GM12878 (cell line): ENCODE results near the gene FERMT3. TPM values are rescaled to one million over a fixed set of nuclear protein-coding genes. Genes with fewer than 3 reads are reported as not detected.
"Not testable (repeated sequence)": the region's sequence is repeated elsewhere in the genome, so short reads cannot be mapped to it uniquely, and the experiment has no call there.

ENCODE experiments used
- ATAC-seq: fragments of 200-7000 bp; cut with Tn5 transposase; 3 replicates; pipeline ENCODE4 v1.9.1; 2020; ENCODE audit warnings: mild to moderate bottlenecking, moderate library complexity
- BruUV-seq: library from RNA; stranded (reverse); fragments of 400-500 nt; replicated peaks from 2 replicates; lab custom pipeline; 2021; lab: Mats Ljungman, UMichigan
- CTCF ChIA-PET: fragments of 300-600 bp; sonication (Branson Sonifier 250); formaldehyde crosslinking; extraction: SDS; loops from one replicate; lab custom pipeline; 2021; ENCODE audit warnings: inconsistent platforms; lab: Yijun Ruan, JAX
- POLR2A ChIA-PET: fragments of 350-600 bp; formaldehyde crosslinking; extraction: SDS; loops from one replicate; lab custom pipeline; 2021; ENCODE audit warnings: inconsistent platforms; lab: Charles Lee
- RAD21 ChIA-PET: fragments of 300-600 bp; sonication (Branson Sonifier 250); formaldehyde crosslinking; loops from one replicate; lab custom pipeline; 2023; ENCODE audit warnings: antibody characterized with exemption; ENCODE audit not compliant: unreplicated experiment; lab: Charles Lee
- SMC1A ChIA-PET: fragments of 300-600 bp; sonication (Branson Sonifier 250); formaldehyde crosslinking; loops from one replicate; lab custom pipeline; 2023; ENCODE audit not compliant: unreplicated experiment, uncharacterized antibody; lab: Charles Lee
- DNase-seq: peaks from one replicate; pipeline ENCODE4 v3.0.0-alpha.2; 2011; ENCODE audit warnings: low read depth, low spot score
- FAIRE-seq: peaks from 3 replicates; lab custom pipeline; 2011; peaks lifted over from hg19 to GRCh38; lab: Jason Lieb, UNC
- H2AFZ ChIP-seq: 2 replicates; pipeline ENCODE4 v1.6.0; 2011; ENCODE audit warnings: low read depth, low read length, control low read depth; ENCODE audit not compliant: control insufficient read depth
- H3K27ac ChIP-seq: 2 replicates; pipeline ENCODE4 v1.5.1; 2011; ENCODE audit warnings: control low read depth; ENCODE audit not compliant: control insufficient read depth, insufficient read depth
- H3K27me3 ChIP-seq, 2 experiments: replicated peaks in 1 of 2; 2 replicates each; pipeline versions ENCODE4 v1.6.0 to v1.6.1; 2011; ENCODE audit warnings: low read length in 1 of 2; ENCODE audit not compliant: control insufficient read depth in 2 of 2, insufficient read depth in 2 of 2
- H3K36me3 ChIP-seq, 2 experiments: 2 replicates each; pipeline ENCODE4 v1.5.1; 2011; ENCODE audit warnings: low read length in 1 of 2; ENCODE audit not compliant: control insufficient read depth in 2 of 2, insufficient read depth in 2 of 2
- H3K4me1 ChIP-seq: 2 replicates; pipeline ENCODE4 v1.6.1; 2011; ENCODE audit warnings: mild to moderate bottlenecking, low read length, moderate library complexity, mixed read lengths; ENCODE audit not compliant: control insufficient read depth, insufficient read depth
- H3K4me2 ChIP-seq: 2 replicates; pipeline ENCODE4 v1.6.0; 2011; ENCODE audit warnings: control low read depth; ENCODE audit not compliant: control insufficient read depth, insufficient read depth
- H3K4me3 ChIP-seq: fragments of 200-600 bp; sonication (generic); 2 replicates; pipeline ENCODE4 v1.5.1; 2016
- H3K79me2 ChIP-seq: 2 replicates; pipeline ENCODE4 v1.6.0; 2011; ENCODE audit warnings: low read length; ENCODE audit not compliant: control insufficient read depth, insufficient read depth
- H3K9ac ChIP-seq: 2 replicates; pipeline ENCODE4 v1.8.0; 2011; ENCODE audit warnings: low read length, control low read depth, mixed read lengths; ENCODE audit not compliant: control insufficient read depth, insufficient read depth
- H3K9me3 ChIP-seq: replicated peaks from 3 replicates; pipeline ENCODE4 v1.5.1; 2011; ENCODE audit warnings: mild to moderate bottlenecking, low read length; ENCODE audit not compliant: control insufficient read depth, insufficient read depth
- H4K20me1 ChIP-seq: 2 replicates; pipeline ENCODE4 v1.6.0; 2011; ENCODE audit not compliant: control insufficient read depth, insufficient read depth
- BHLHE40 ChIP-seq, 2 experiments: fragments of 450-650 bp in 1 of 2; IDR thresholded peaks; 2 replicates each; pipeline ENCODE4 v1.6.1; 2011 to 2017; ENCODE audit warnings: low read depth in 2 of 2, borderline replicate concordance in 1 of 2, improper control_type of control experiment in 1 of 2, low read length in 1 of 2, mild to moderate bottlenecking in 1 of 2
- CHD1 ChIP-seq: IDR thresholded peaks from 2 replicates; pipeline ENCODE4 v1.6.1; 2012; ENCODE audit warnings: low read depth, low read length, improper control_type of control experiment
- DPF2 ChIP-seq: fragments of 450-650 bp; IDR thresholded peaks from 2 replicates; pipeline ENCODE4 v1.6.1; 2017; ENCODE audit warnings: mild to moderate bottlenecking
- EZH2 ChIP-seq: IDR thresholded peaks from 2 replicates; pipeline ENCODE4 v1.6.1; 2012; ENCODE audit warnings: low read depth, mild to moderate bottlenecking, control low read depth, inconsistent platforms, low read length, borderline replicate concordance; ENCODE audit not compliant: control insufficient read depth
- GATAD2B ChIP-seq: fragments of 450-650 bp; conservative IDR thresholded peaks from 2 replicates; pipeline ENCODE4 v1.6.1; 2017; ENCODE audit warnings: low read depth, mild to moderate bottlenecking, moderate library complexity
- LARP7 ChIP-seq: fragments of 450-650 bp; IDR thresholded peaks from 2 replicates; pipeline ENCODE4 v1.6.1; 2017; ENCODE audit warnings: mild to moderate bottlenecking
- NR2C1 ChIP-seq: fragments of 450-650 bp; IDR thresholded peaks from 2 replicates; pipeline ENCODE4 v1.6.1; 2017; ENCODE audit warnings: antibody characterized with exemption, mild to moderate bottlenecking, moderate library complexity
- PAX8 ChIP-seq: fragments of 450-650 bp; IDR thresholded peaks from 2 replicates; pipeline ENCODE4 v1.6.1; 2017; ENCODE audit warnings: mild to moderate bottlenecking, moderate library complexity
- POLR2A ChIP-seq: IDR thresholded peaks from 2 replicates; pipeline ENCODE4 v1.6.1; 2011; ENCODE audit warnings: low read depth, mild to moderate bottlenecking, low read length
- RCOR1 ChIP-seq: conservative IDR thresholded peaks from 2 replicates; pipeline ENCODE4 v1.6.1; 2012; ENCODE audit warnings: low read depth, low read length, improper control_type of control experiment
- SMARCA5 ChIP-seq: fragments of 450-650 bp; IDR thresholded peaks from 2 replicates; pipeline ENCODE4 v1.6.1; 2017; ENCODE audit warnings: mild to moderate bottlenecking
- YY1 ChIP-seq: IDR thresholded peaks from 2 replicates; pipeline ENCODE4 v1.6.1; 2011; ENCODE audit warnings: low read depth, mild to moderate bottlenecking, low read length
- WGBS: methylation state at CpG from one replicate; pipeline ENCODE4 v1.1.6; 2016; ENCODE audit warnings: low lambda C conversion rate; ENCODE audit not compliant: insufficient replicate concordance, insufficient coverage; ENCODE audit errors: missing lambda C conversion rate; 5-methylcytosine and 5-hydroxymethylcytosine counted together
- in situ Hi-C: fragments of 300-500 bp; cut with MboI; formaldehyde crosslinking; loops from 9 replicates; pipeline ENCODE4 v1.14.3; 2018; ENCODE audit warnings: mixed read lengths
- intact Hi-C: fragments of 100-400 bp; cut with micrococcal nuclease; formaldehyde crosslinking; loops from one replicate; pipeline ENCODE4 v1.14.2; 2022; ENCODE audit not compliant: unreplicated experiment
- polyA plus RNA-seq, 11 experiments: library from polyadenylated mRNA; depleted of rRNA in 4 of 11; unstranded in 6 of 11; stranded (reverse) in 5 of 11; fragments of >200 nt; fragmentation: Nextera tagmentation in 4 of 11; fragmentation: Illumina TruSeq in 1 of 11; extraction: Ambion mirVana in 4 of 11; extraction: Trizol in 1 of 11; gene quantifications; 1 replicate in 1 of 11; 2 replicates in 10 of 11; pipeline versions ENCODE4 v1.2.1 to v1.2.3, GENCODE V29; 2011 to 2016; ENCODE audit warnings: inconsistent platforms in 2 of 11, missing spikeins in 2 of 11, low read depth in 1 of 11
- total RNA-seq, 4 experiments: library from RNA; depleted of rRNA in 3 of 4; stranded (reverse); fragments of >200 nt in 3 of 4; fragmentation: Illumina TruSeq in 1 of 4; extraction: Trizol in 1 of 4; gene quantifications; 2 replicates each; pipeline versions ENCODE4 v1.2.1 to v1.2.3, GENCODE V29; 2013 to 2021
- TF ChIP-seq, protein P1 (sequence below): fragments of 450-650 bp; IDR thresholded peaks from 2 replicates; pipeline ENCODE4 v1.6.1; 2016; ENCODE audit warnings: mild to moderate bottlenecking
- TF ChIP-seq, protein P2 (sequence below): fragments of 450-650 bp; conservative IDR thresholded peaks from 2 replicates; pipeline ENCODE4 v1.6.1; 2017; ENCODE audit warnings: mild to moderate bottlenecking, moderate library complexity

The FERMT3 gene
- total and polyA plus RNA-seq, 10 of the 15 experiments (the other 5 are each of a cell fraction or from before 2014, with no cell fraction given), result 2.0 to 211 (median 114) TPM

DNA sequence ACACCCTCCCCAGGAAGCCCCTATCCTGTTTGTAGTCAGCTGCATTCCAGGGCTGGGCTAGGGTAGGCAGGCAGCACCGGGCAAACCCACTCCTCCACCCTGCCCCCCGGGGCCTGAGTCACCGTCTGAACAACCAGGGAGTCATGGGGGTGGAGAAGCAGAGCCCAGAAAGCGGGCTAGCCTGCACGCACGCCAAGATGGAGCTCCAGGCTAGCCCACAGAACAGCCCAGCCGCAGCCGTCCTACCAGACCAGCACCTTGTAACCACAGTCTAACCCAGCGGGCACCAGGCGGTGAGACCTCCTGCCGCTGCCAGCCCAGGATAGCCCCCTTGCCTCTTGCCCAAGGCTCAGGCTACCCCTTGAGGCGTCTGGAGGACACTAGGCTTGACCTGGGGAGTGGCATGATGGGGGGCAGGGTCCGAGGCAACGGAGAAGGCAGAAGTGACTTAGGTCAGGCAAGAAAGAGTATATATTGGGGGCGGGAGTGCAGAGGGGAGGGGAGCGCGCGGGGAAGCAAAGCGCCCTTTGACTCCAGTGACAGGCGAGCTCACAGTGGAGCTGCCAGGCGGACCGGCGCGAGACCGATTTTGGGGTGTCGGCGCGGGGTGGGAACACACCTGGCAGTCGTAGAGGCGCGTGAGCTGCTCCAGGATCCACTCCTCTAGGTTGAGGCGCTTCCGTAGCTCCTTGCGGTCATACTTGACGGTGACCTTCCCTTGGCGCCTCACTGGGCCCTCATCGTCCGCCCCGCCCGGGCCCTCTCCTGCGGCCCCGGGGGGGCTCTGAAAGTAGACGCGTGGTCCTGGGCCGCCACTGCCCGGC lies 39.5 kb downstream of the FERMT3 start (continued):
- TF ChIP-seq, protein P1, sequence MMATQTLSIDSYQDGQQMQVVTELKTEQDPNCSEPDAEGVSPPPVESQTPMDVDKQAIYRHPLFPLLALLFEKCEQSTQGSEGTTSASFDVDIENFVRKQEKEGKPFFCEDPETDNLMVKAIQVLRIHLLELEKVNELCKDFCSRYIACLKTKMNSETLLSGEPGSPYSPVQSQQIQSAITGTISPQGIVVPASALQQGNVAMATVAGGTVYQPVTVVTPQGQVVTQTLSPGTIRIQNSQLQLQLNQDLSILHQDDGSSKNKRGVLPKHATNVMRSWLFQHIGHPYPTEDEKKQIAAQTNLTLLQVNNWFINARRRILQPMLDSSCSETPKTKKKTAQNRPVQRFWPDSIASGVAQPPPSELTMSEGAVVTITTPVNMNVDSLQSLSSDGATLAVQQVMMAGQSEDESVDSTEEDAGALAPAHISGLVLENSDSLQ, result no peak
- TF ChIP-seq EZH2 (no peak), PAX8 (no peak), RCOR1 (no peak), CHD1 (no peak), POLR2A (peak; percentile 35), LARP7 (peak; percentile 61; the same call in 1 of the 2 replicates), DPF2 (0 out of 2 replicates have a peak, but pooled peaks have one; percentile 8)

DNA sequence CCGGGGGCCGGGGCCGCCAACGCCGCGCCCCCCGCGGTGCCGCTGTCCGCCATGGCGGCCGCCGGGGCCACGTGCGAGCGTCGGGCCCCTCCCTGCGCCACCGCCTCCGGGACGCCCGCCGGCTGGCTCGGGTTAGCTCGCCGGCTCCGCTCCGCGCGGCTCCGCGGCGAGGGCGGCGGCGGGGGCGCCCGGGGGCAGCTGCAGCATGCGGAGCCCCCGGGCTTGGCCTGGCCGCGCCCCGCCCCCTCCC lies 40.0 kb downstream of the FERMT3 start:
- FAIRE-seq, ATAC-seq, H3K27ac ChIP-seq, DNase-seq, H3K9me3 ChIP-seq, H2AFZ ChIP-seq, H3K27me3 ChIP-seq, H3K9ac ChIP-seq, H4K20me1 ChIP-seq, H3K4me2 ChIP-seq: not testable (repeated sequence)
- peaks cover 0 to 10% of the 10 kb centered on the region in 2 experiments; a peak in 2 of 4 replicates for H3K36me3 ChIP-seq
- TSS peak; percentile 82 for BruUV-seq
- peaks cover 37% of the 10 kb centered on the region for H3K79me2 ChIP-seq
- peaks cover 15% of the 10 kb centered on the region for H3K4me1 ChIP-seq
- H3K4me3 ChIP-seq, result peak overlapping the region; percentile 91
- ChIA-PET POLR2A (interaction anchor here (1.5 to 7.4 kb wide), 7 partner anchors 13 to 58 kb away, joined by 4 to 82 read pairs (median 11); partner anchors contain the start of genes BAD, DNAJC4, FERMT3 and GPR137), CTCF (interaction anchor here (0.8 to 6.2 kb wide), 6 partner anchors 20 to 58 kb away, joined by 3 to 66 read pairs (median 4); partner anchors contain the start of genes CATSPERZ, FERMT3, NUDT22 and TRPT1), RAD21 (interaction anchor here (1.2 to 8.6 kb wide), 4 partner anchors 9 to 58 kb away, joined by 3 to 104 read pairs (median 10); partner anchors contain the start of gene FERMT3)
- WGBS, result 0% methylated on average over 19 of the region's 43 CpGs
- TF ChIP-seq SMARCA5 (peak; percentile 93), LARP7 (peak; percentile 13; the same call in 1 of the 2 replicates), BHLHE40 (IDR thresholded peaks at IDR 0.05; ENCODE audit: borderline replicate concordance in 1 of 2, low read depth in 2 of 2, low read length in 1 of 2) (peak in 1 of 2 experiments; percentile 91; a peak in 2 of 4 replicates), GATAD2B (0 out of 2 replicates have a peak, but pooled peaks have one; percentile 20), NR2C1 (peak; percentile 43; the same call in 1 of the 2 replicates), YY1 (peak; percentile 84)
- TF ChIP-seq, protein P2, sequence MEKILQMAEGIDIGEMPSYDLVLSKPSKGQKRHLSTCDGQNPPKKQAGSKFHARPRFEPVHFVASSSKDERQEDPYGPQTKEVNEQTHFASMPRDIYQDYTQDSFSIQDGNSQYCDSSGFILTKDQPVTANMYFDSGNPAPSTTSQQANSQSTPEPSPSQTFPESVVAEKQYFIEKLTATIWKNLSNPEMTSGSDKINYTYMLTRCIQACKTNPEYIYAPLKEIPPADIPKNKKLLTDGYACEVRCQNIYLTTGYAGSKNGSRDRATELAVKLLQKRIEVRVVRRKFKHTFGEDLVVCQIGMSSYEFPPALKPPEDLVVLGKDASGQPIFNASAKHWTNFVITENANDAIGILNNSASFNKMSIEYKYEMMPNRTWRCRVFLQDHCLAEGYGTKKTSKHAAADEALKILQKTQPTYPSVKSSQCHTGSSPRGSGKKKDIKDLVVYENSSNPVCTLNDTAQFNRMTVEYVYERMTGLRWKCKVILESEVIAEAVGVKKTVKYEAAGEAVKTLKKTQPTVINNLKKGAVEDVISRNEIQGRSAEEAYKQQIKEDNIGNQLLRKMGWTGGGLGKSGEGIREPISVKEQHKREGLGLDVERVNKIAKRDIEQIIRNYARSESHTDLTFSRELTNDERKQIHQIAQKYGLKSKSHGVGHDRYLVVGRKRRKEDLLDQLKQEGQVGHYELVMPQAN, result 0 out of 2 replicates have a peak, but pooled peaks have one; percentile 77
- TF ChIP-seq, all 136 proteins: peak for 7; not testable (repeated sequence) for 129
- in situ Hi-C loops, result loop anchor here (25.0 kb wide), 1 partner anchor 1616 kb away; the partner anchor contains the start of genes CFL1, EFEMP2 and MUS81
- intact Hi-C loops, result not testable (repeated sequence)
- SMC1A ChIA-PET, result interaction anchor here (1.0 to 2.0 kb wide), 4 partner anchors 11 to 42 kb away, joined by 3 to 7 read pairs (median 4); partner anchors contain the start of gene FERMT3
